Measurements from ENCODE around the gene NRXN3.

GRCh38 chr14:78950649-78951048 is 780.5 kb downstream of the NRXN3 start:
- TF ChIP-seq CTCF (tag by site-specific recombination; IDR thresholded peaks at IDR 0.05) (no peak), ZNF311 (tag by site-specific recombination; IDR thresholded peaks at IDR 0.05; ENCODE audit: borderline replicate concordance) (no peak), YY1 (tag by site-specific recombination; IDR thresholded peaks at IDR 0.05) (no peak), ZNF621 (tag by site-specific recombination; IDR thresholded peaks at IDR 0.05) (no peak), ZNF76 (tag by site-specific recombination; IDR thresholded peaks at IDR 0.05; ENCODE audit: borderline replicate concordance, low read depth) (no peak), ZFP3 (tag by site-specific recombination; IDR thresholded peaks at IDR 0.05; ENCODE audit: low read depth) (no peak), ELK4 (IDR thresholded peaks at IDR 0.05; ENCODE audit: borderline replicate concordance, low read depth, low read length) (no peak), ZNF639 (tag by site-specific recombination; IDR thresholded peaks at IDR 0.05) (no peak), ZNF121 (tag by site-specific recombination; IDR thresholded peaks at IDR 0.05) (no peak), ZNF223 (tag by site-specific recombination; IDR thresholded peaks at IDR 0.05) (no peak), PATZ1 (tag by site-specific recombination; IDR thresholded peaks at IDR 0.05) (no peak), GLI2 (tag by site-specific recombination; IDR thresholded peaks at IDR 0.05; ENCODE audit: borderline replicate concordance, low read depth) (no peak), ZNF266 (tag by site-specific recombination; IDR thresholded peaks at IDR 0.05; ENCODE audit: low read depth) (no peak), ZSCAN18 (tag by site-specific recombination; IDR thresholded peaks at IDR 0.05) (no peak)
